A549 (cell line): ENCODE measurements around the gene CACNA1D.

ENCODE experiments used
- CEBPB ChIP-seq, 2 experiments: fragments of >200 bp in 1 of 2; sonication (Bioruptor Twin) in 1 of 2; formaldehyde crosslinking in 1 of 2; IDR thresholded peaks; 2 replicates each; pipeline ENCODE4 v1.6.1; 2012 to 2016
- CTCF ChIP-seq: fragments of >200 bp; sonication (Bioruptor Twin); formaldehyde crosslinking; IDR thresholded peaks from 3 replicates; pipeline ENCODE4 v1.5.1; 2016
- HMGXB4 ChIP-seq: fragments of 250-450 bp; sonication (Bioruptor Pico); IDR thresholded peaks from 2 replicates; pipeline ENCODE4 v1.5.0; 2021; ENCODE audit warnings: mild to moderate bottlenecking, moderate library complexity, borderline replicate concordance
- KDM1A ChIP-seq: fragments of 200-600 bp; sonication (generic); IDR thresholded peaks from 2 replicates; pipeline ENCODE4 v1.6.1; 2016; ENCODE audit warnings: low read depth, mild to moderate bottlenecking
- SMC3 ChIP-seq: fragments of >200 bp; sonication (Bioruptor Twin); formaldehyde crosslinking; IDR thresholded peaks from 3 replicates; pipeline ENCODE4 v1.6.1; 2018; ENCODE audit warnings: inconsistent platforms

GRCh38 chr3:53774414-53774813, 280.0 kb downstream of the CACNA1D start:
- TF ChIP-seq KDM1A (no peak), CTCF (no peak), SMC3 (no peak), CEBPB (IDR thresholded peaks at IDR 0.05) (no peak), HMGXB4 (CRISPR knock-in tag) (no peak)
